CMK (cell line): ENCODE data around the gene PLA2G3.
"Not testable (repeated sequence)": the region's sequence is repeated elsewhere in the genome, so short reads cannot be mapped to it uniquely, and the experiment has no call there.

Source experiments
- DNase-seq: peaks from one replicate; pipeline ENCODE4 v3.0.0-alpha.2; 2010; ENCODE audit warnings: low read depth

Gene PLA2G3

DNA sequence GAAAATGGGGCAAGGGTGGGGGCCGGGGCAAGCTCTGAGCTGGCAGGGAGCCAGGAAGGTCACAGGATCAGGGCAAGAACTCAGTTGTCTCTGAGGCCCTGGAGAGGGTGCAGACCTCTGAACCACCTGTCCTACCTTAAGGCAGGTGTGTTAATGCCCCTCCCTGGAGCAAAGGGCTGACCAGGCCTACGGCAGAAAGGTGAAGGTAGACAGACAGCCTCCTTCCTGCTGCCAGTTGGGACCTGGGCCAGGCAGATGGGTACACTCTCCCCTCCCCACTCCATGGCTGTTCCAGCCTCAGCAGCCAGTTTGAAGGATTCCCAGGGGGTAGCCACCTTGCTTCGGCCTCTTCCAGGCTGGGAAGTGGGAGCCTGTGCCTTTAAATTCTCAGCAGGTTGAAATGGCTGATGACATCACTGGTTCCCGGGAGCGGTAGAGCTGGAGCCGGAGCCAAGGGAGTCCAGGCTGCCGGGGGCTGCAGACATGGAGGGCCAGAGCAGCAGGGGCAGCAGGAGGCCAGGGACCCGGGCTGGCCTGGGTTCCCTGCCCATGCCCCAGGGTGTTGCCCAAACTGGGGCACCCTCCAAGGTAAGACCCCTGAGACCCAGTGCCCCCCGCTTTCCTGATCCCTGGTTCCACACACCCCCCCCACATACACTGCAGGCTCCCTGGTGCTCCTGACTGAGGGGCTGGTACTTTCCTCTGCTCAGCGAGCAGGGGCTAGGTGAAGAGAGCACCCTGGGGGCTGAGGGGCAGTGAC is 17.6 kb downstream of the PLA2G3 start, which contains the start of gene INPP5J:
INPP5J (plus strand) TSS at position 435 of the 760 bp plus-strand sequence; CDS start at position 484, 49 bp downstream.
- no peak for DNase-seq

DNA sequence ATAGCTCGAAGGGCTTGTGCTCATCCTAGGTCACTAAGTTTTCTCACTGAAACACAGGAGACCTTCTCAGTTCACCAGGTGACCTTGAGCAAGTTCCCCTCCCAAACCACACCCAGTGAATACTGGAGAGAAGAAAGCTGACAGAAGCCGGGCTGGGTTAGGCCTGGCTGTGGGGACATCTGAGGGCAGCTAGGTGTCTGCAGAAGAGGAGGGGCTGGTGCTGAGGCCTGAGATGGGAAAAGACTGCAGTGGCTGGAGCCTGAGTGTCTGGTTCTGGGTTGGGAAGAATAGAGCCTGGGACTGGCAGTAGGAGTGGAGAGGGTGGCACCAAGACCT is 18.1 kb downstream of the PLA2G3 start:
- DNase-seq = no peak

DNA sequence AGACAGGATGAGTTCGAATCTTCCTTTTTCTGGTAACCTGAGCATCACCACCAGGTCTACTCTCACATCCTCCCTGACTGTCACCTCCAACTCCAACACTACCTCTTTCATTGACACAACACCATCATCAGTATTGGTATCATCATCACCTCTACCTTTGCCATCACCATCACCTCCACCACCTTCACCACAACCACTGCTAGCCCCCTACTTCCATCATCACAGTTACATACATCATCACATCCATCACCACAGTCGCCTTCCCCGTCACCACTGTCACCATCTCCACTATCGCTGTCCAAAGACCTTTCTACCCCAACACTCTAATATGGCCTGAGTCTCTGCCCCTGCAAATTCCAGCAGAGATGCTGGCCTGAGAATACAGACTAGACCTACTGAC is 18.9 kb downstream of the PLA2G3 start:
- no peak for DNase-seq

DNA sequence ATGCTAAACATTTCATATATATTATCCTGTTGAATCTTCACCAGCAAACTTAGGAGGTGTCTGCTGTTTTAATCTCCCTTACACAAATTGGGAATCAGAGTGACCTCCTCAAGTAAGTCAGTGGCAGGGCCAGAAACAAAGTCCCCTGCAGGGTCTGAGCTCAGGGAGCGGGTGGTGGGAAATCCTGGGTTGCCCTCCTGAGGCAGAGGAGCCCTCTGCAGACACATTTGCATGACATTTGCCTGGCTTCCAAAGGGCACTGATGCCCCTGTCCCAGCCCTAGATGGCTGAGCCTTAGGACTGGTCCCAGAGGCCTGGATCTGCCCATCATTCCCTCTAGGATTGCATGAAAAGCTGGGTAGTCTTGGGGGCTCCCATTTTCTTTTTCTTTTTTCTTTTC is 19.7 kb downstream of the PLA2G3 start:
- no peak for DNase-seq

DNA sequence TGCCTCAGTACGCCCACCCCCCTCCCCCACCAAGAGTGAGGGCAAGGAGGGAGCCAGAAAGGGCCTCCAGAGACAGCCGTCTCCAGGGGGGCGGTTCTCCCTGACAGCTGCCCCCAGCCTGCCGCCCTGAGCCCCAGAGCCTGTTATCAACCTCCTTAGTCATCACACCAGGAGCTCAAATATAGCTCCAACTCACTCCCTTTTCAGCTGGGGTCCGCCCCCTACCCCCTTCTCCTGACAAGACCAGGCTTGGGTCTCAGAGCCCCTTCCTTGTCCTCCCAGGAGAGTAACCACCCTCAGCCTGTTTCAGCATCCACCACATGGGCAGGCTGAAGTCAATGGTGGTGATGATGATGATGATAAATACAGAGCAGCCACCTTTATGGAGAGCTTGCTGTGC is 20.1 kb downstream of the PLA2G3 start:
- no peak for DNase-seq

DNA sequence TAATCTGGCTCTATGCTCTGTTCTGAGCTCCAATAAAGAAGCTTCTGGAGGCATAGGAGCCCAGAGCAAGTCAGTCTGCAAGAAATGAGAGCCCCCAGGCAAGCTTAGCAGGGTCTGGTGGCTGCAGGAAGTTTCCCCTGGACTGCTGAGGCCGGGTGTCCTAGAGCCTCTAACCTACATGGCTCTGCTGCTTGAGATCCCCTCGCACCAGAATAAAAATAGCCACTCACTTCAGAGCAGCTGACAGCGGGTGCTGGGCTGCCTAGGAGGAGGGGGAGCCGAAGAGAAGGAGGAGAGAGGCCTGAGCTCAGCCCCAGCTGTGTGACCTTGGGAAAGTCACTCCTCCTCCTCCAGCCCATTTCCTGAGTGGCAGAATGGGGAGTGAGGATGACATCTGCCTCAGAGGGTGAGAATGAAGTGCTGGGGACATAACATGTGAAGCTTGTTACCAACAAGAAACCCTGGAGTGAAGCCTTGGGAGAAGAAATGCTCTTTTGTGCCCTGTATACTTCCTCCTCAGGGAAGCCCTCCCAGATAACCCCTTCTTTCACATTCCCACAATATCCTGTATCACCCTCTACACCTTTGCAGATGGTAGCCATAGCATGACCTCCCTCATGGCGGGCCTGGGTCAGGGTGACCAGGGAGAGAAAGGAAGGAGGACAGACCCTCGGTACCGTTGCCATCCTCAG is 21.1 kb downstream of the PLA2G3 start:
- no peak for DNase-seq

DNA sequence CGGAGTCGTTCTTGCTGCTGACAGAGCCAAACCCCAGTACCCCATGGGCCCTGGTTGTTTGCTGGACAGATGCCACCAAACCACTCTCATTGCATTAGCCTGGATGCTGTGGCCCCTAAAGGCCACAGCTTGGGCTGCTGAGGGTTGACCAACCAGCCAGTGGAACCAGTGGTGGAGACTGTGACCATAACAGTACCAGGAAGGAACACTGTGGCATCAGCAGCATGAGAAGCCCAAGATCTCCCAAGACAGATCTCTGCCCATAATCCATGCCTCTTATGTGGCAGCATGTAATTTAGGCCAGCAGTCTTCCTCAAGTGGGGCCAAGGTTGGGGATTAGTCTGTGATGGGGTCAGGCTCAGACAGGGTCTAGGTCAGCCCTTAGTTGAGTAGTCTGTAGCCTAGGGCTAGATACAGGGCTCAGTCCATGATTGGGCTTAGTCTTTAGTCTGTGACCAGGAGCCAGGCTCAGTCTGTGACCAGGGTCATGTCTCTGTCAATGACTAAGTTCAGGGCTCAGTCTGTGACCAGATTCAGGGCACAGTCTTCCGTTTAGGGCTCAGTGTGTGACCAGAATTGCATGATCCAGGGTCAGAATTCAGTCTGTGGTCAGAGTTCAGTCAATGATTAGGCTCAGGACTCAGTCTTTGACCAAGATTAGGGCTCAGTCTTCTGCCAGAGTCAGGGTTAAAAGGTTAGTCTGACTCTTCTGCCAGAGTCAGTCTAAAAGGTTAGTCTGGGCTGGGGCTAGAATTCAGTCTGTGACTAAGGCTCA is 22.1 kb downstream of the PLA2G3 start:
- no peak for DNase-seq

DNA sequence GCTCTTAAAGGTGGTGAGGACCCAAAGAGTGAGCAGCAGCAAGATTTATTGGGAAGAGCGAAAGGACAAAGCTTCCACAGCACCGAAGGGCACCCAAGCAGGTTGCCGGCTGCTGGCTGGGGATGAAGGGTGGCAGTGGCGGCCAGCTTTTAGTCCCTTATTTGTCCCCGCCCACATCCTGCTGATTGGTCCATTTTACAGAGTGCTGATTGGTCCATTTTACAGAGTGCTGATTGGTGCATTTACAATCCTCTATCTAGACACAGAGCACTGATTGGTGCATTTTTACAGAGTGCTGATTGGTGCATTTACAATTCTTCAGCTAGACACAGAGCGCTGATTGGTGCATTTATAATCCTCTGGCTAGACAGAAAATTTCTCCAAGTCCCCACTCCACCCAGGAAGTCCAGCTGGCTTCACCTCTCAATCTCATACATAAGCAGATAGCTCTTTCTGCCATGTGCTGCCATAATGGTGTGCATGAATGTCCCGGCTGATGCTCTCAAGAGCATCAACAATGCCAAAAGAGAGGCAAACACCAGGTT is 27.7 kb downstream of the PLA2G3 start:
- not testable (repeated sequence) for DNase-seq

DNA sequence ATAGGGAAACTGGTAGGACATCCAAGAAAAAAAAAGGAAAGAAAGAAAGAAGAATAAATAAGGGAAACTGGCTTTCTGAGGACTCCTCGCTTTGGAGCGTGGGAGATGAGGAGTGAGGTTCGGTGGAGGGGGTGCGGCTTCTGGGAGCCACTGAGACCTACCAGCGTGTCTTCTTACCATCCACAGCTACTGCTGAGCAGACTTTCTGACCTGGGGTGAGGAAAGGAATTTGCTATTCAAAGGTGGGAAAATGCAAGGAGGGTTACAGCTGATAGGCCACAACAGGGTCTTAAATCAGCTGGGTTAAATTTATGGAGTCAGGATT is 32.5 kb downstream of the PLA2G3 start:
- DNase-seq = no peak

DNA sequence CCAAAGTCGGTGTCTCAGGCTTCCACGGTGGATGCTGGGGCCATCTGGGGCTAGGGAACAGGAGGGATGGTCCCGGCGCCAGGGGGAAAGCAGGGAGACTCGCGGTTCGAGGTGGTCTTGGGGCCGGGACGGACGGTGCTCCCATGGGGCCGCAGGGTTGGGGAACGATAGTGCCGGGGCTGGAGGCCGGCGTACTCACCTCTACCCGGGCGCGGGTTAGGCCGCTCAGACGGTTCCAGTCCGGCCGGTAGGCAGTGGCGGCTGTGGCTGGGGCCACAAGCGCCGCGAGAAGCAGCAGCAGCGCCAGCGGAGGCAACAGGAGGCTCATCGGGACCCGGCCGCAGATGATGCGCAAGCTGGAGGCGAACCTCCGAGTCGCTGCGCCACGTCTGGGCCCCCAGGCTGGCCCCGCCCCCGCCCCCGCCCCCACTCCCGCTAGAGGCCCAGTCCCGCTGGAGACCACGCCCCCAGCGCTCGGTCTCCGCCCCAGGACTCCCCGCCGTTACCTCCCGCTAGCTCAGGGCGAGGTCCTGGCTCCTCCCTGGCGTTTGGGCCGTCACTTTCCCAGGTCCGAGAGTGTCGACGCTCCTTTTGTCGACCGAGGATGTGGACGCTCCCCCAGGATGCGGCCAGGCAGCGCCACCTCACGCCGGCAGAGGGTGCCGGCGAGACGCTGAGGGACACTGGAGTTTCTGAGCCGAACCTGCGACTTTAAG is 33.0 kb downstream of the PLA2G3 start, which contains the start of gene SELENOM:
SELENOM (minus strand) TSS at position 391 of the 716 bp plus-strand sequence; CDS start at position 328, 63 bp downstream.
- peak; percentile 83 for DNase-seq

DNA sequence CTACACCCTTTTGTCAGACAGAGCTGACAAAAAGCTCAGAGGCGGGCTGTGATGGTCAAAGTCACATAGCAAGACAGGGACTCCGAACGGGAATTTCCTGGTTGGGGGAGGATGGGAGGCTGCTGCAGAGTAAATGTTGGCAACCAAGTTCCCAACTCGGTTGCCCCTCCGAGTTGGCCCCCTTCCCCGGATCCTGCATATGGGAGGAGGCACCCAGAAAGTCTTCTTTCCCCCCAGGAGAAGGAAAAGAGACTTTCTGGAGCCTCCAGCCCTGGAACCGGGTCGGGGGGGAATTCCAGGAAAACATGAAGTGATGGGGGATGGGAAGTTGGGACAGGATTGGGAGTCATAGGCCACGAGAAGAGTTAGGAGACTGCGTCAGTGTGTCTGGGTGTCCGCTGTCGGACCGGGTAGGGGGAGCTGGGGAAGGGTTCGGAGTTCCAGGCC is 33.6 kb downstream of the PLA2G3 start:
- DNase-seq = no peak

DNA sequence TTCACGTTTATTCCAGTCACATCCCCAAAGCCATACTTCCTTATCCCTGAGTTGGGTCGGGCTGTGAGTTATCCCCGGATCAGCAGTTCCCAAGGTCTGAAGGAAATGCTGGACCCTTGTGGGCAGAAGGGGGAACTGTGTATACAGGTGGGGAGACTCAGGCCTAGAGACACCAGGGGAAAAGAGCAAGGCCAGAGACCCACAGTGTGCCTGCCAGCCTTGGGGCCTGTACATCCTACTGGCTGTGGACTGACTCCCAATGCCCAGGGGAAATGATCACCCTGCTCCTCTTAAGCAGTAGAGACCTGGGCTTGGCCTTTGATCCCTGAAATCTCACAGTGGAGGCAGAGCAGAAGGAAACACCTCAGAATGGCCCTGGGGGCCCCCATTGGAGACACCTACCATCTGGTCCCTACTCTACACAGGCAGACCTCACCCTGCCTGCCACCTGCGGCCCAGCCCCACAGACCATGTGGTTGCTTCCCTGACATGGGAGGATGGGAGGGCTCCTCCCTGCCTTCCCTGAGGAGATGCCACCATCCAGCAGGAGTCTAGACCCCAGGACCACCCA is 34.2 kb downstream of the PLA2G3 start:
- no peak for DNase-seq

DNA sequence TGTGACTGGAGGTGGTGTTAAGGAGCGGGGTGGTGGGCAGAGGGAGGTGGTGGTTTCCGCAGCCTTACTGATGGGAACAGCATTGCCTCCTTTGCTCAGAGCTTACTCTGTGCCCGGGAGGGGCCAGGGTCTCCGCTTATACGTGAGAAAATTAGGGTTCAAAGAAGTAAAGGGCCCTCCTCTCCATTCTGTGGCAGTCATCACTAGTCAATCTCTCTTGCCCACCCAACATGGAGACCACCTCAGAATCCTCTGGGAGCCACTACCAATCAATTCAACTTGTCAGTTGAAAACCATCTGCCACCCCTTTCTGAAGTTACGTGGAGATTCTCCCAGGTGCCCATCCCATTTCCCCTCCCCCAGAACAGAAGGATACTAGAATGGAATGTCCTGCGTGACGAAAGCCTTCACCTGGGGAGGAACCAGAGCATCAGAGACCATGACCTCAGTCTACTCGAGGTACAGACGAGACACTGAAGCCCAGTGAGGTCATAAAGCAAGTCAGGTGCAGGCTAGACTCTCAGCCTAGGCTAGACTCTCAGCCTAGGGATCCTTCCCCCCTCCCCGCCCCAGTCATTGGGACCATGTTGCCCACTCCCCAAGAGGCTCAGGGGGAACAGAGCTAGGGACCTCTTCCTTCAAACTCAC is 34.9 kb downstream of the PLA2G3 start:
- DNase-seq = no peak

DNA sequence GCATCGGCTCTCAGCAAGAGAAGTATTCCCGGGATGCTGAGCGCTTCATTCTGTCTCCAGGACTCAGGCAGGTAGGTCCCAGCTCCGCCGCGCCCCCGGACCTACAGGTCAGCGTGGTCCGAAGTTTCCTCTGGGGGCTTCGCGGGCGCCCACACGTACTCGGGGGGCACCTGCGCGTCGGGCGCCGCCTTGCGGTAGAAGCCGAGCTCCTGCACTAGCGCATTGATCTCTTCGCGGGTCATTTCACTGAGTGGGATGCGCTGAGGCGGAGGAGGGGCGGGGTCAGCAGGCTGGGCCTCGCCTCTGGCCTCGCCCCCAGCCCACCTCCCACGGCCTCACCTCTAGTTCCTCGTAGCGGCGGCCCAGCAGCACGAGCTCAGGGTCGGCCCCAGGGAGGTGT is 35.4 kb downstream of the PLA2G3 start:
- DNase-seq = no peak

DNA sequence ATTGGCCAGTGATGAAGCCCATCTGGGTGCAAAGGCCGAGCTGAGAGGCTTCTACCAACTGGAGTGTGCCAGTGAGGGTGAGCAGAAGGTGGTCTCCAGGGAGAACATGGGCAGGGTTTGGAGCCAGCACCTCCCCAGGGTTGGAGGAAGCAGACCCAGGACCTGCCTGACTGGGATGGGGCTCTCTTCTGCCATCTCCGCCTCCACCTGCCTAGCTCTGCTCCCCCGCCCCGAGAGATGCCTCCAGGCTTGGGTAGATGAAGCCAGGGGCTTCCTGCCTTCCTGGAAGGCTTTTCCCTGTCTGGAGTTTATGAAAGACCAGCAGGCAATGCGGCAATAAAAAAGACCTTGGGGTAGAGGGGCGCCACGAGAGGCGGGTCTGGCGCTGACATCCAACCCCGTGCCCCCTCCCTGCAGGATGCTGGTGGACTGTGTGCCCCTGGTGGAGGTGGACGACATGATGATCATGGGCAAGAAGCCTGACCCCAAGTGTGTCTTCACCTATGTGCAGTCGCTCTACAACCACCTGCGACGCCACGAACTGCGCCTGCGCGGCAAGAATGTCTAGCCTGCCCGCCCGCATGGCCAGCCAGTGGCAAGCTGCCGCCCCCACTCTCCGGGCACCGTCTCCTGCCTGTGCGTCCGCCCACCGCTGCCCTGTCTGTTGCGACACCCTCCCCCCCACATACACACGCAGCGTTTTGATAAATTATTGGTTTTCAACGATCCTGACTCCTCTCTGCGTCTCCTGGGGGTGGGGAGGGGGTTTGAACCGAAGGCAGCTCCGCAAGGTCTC is 36.2 kb downstream of the PLA2G3 start:
- no peak for DNase-seq

DNA sequence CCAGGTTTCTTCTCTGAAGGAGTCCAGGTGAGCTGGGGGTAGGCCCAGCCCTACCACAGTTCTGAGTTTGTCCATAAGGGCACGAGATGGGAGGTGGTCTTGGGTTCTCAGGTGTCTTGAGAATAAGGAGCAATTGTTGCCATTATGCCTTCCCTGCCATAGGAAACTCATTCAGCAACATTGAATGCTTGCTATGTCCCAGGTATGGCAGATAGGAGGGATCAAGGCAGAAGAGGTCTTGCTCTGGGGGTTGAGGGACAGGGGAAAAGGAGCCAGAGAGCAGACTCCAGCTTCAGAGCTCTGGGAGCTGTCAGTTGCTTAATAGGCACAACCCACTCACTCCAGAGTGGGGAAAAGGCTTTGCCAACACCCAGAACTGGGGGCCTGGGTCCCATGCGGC is 37.2 kb downstream of the PLA2G3 start:
- no peak for DNase-seq

DNA sequence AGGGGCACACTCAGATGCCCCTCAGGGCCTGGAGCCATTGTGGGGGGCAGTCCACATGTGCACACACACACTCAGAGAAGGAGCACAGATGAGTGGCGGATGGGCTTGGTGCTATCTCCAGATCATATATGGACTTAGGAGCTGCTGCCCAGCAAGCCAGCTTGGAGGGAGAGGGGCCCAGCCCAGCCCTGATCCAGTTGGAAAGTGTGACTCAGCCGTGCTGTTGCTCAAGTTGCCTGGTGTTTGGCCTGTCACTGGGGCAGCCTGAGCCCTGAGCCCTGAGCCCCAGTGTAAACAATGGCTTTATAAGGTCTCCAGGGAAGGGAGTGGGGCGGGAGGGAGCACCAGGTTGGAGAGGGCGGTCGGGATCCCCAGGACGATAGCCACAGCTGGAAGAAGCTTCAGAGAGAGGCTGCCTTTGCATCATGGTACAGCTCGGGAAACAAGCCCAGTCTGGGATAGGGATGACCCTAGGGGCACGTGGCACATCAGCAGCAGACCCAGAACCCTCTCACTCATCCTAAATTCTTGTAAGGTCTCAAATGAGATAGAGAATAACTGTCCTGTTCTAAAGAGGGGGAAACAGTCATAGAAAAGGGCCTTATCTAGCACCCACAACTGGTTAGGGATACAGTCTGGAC is 37.7 kb downstream of the PLA2G3 start:
- DNase-seq = no peak

DNA sequence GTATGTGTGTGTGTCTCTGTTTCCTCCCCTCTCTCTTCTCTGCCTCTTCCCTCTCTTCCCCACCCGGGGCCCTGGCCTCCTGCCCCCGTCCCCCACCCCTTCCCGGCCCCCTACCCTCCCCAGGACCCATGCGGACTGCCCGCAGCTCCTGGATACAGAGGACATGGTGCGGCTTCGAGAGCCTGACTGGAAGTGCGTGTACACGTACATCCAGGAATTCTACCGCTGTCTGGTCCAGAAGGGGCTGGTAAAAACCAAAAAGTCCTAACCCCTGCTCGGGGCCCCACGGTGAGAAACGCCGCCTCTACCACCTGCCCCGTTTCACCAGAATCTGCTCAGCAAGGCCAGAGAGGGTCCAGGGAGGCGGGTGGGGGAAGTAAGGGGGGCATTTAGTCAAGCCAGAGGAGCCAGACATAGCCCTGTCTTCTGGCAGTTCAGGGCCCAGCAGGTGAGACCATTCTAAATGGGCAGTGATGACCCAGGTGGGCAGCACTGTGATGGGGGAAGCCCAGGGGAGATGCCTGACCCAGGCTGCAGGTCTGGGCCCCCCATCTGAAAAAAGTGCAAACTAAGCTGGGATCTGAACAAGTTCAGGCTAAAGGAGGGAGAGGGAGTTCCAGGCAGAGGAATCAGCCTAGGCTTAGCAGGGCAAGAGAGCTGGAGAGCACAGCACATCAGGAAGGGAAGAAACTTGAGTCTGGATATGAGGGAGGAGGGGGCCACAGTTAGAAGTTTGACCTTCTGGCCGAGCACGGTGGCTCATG is 39.4 kb downstream of the PLA2G3 start:
- no peak for DNase-seq
